ENCODE results near the gene LHX4. TPM values are rescaled to one million over a fixed set of nuclear protein-coding genes. Genes with fewer than 3 reads are reported as not detected.

The LHX4 gene
- total and polyA plus RNA-seq, 10 of the 15 experiments (the other 5 are each of a cell fraction or from before 2014, with no cell fraction given), result 0.05 to 0.80 (median 0.32) TPM; not detected in 6

GRCh38 chr1:180194546-180195207 is 35.4 kb upstream of the LHX4 start:
- Histone ChIP-seq H4K20me1 (ENCODE audit: control insufficient read depth, insufficient read depth) (no peaks in the 10 kb centered on the region), H3K9ac (ENCODE audit: control insufficient read depth, insufficient read depth, low read length) (no peak overlapping the region), H3K9me3 (replicated peaks; ENCODE audit: control insufficient read depth, insufficient read depth, low read length) (no peaks in the 10 kb centered on the region), H3K4me2 (ENCODE audit: control insufficient read depth, insufficient read depth) (no peak overlapping the region), H3K27ac (ENCODE audit: control insufficient read depth, insufficient read depth) (no peak overlapping the region), H3K4me1 (ENCODE audit: control insufficient read depth, insufficient read depth, low read length) (no peaks in the 10 kb centered on the region), H2AFZ (ENCODE audit: control insufficient read depth, low read depth, low read length) (no peak overlapping the region), H3K27me3 (replicated peaks in 1 of 2; ENCODE audit: control insufficient read depth in 2 of 2, insufficient read depth in 2 of 2, low read length in 1 of 2) (no peaks in the 10 kb centered on the region), H3K4me3 (no peak overlapping the region), H3K36me3 (ENCODE audit: control insufficient read depth in 2 of 2, insufficient read depth in 2 of 2, low read length in 1 of 2) (peaks cover 0 to 12% of the 10 kb centered on the region in 2 experiments; a peak in 3 of 4 replicates), H3K79me2 (ENCODE audit: control insufficient read depth, insufficient read depth, low read length) (no peaks in the 10 kb centered on the region)
- BruUV-seq (replicated peaks), result no TSS peak
- CTCF ChIA-PET, result no interaction called here
- in situ Hi-C loops (cut with MboI), result no loop called here
- 81% methylated on average over 18 of the region's 19 CpGs for WGBS (ENCODE audit: insufficient coverage, insufficient replicate concordance, low lambda C conversion rate, missing lambda C conversion rate)
- POLR2A ChIA-PET, result no interaction called here
- FAIRE-seq (no peak), DNase-seq (ENCODE audit: low read depth, low spot score) (no peak), ATAC-seq (no peak)
- RAD21 ChIA-PET (ENCODE audit: unreplicated experiment), result no interaction called here
- intact Hi-C loops (cut with micrococcal nuclease; ENCODE audit: unreplicated experiment), result no loop called here
- no peak for TF ChIP-seq HDAC2 (IDR thresholded peaks at IDR 0.05)
- TF ChIP-seq ZSCAN29 (IDR thresholded peaks at IDR 0.05), result no peak
- TF ChIP-seq RCOR1 (conservative IDR thresholded peaks at IDR 0.05; ENCODE audit: low read depth, low read length), result no peak
- no peak for TF ChIP-seq NRF1 (conservative IDR thresholded peaks at IDR 0.05; ENCODE audit: low read depth, low read length)
- no peak for TF ChIP-seq CBX3 (IDR thresholded peaks at IDR 0.05; ENCODE audit: borderline replicate concordance, low read depth)
- TF ChIP-seq CREB1 (IDR thresholded peaks at IDR 0.05; ENCODE audit: low read depth), result no peak
- TF ChIP-seq HDGF (IDR thresholded peaks at IDR 0.05), result no peak
- TF ChIP-seq CHD2 (IDR thresholded peaks at IDR 0.05; ENCODE audit: borderline replicate concordance, low read depth, low read length), result no peak
- no peak for TF ChIP-seq STAT1 (conservative IDR thresholded peaks at IDR 0.05)
- TF ChIP-seq BHLHE40 (IDR thresholded peaks at IDR 0.05; ENCODE audit: borderline replicate concordance in 1 of 2, low read depth in 2 of 2, low read length in 1 of 2), result no peak
- no peak for TF ChIP-seq KLF5 (IDR thresholded peaks at IDR 0.05; ENCODE audit: partially characterized antibody)
- no peak for TF ChIP-seq RB1 (IDR thresholded peaks at IDR 0.05; ENCODE audit: borderline replicate concordance)
- TF ChIP-seq CHD4 (IDR thresholded peaks at IDR 0.05), result no peak
- no peak for TF ChIP-seq PRDM15 (CRISPR knock-in tag; IDR thresholded peaks at IDR 0.05)
- TF ChIP-seq CREM (IDR thresholded peaks at IDR 0.05; ENCODE audit: low read depth), result no peak
- no peak for TF ChIP-seq CBFB (IDR thresholded peaks at IDR 0.05; ENCODE audit: low read depth)
- SMC1A ChIA-PET (ENCODE audit: uncharacterized antibody, unreplicated experiment), result no interaction called here
